ENCODE data around the gene KRT6A. TPM values are rescaled to one million over a fixed set of nuclear protein-coding genes. Genes with fewer than 3 reads are reported as not detected.

The KRT6A gene
- total and polyA plus RNA-seq, 3 experiments from 2014 or later = not detected

GRCh38 chr12:52522346-52523011 lies 29.4 kb upstream of the KRT6A start:
- H3K9me3 Mint-ChIP-seq = no peaks in the 10 kb centered on the region
- H3K27ac Mint-ChIP-seq = no peak overlapping the region
- POLR2A ChIA-PET = no interaction called here
- H3K4me1 Mint-ChIP-seq = peaks cover 9 to 11% (median 11%) of the 10 kb centered on the region in 3 donors
- Histone ChIP-seq H3K27ac (ENCODE audit: low read depth, low read length) (no peak overlapping the region), H3K36me3 (ENCODE audit: insufficient read depth, low read length) (no peaks in the 10 kb centered on the region), H3K4me3 (ENCODE audit: low read length) (no peak overlapping the region), H3K27me3 (ENCODE audit: insufficient read depth, low read length, poor library complexity, severe bottlenecking) (no peaks in the 10 kb centered on the region), H3K9me3 (ENCODE audit: low read length) (no peaks in the 10 kb centered on the region), H3K4me1 (ENCODE audit: insufficient read depth, low read length) (peaks cover 17% of the 10 kb centered on the region)
- no peak overlapping the region for H3K4me3 Mint-ChIP-seq
- peaks cover 0 to 9% of the 10 kb centered on the region in 2 donors for H3K27me3 Mint-ChIP-seq
- H3K36me3 Mint-ChIP-seq = no peaks in the 10 kb centered on the region
- CTCF ChIA-PET = no interaction called here
- DNase-seq = no peak

DNA sequence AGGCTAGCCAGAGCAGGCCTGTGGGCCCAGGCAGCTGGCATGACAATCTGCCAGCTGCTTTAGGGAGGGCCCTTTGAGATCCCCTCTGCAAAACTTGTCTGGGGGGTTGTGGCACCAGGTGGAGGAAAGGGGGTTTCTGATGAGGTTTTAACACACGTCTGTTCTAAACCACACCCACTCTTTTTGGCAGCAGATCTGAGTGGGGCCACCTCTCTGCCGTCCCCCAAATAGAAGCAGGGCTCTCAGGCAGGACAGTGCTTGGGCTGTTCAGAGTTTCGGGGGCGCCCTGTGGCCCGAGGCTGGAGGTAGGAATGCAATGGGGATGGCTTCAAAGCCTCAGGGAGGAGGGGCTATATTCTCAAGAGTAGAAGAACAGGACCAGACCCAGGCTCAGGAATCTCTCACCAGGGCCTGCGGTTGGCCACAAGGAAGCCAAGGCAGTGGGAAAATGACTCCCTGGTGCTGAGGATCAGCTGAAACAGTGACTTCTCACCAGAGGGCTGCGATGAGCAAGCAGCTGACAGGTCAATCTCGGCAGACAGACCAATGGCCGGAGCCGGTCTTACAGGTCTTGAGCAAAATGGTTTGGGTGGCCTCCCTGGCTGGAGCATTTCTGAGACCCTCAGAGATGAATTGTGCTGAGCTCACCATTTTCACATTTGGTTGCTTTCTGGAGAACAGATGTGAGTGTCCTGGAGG lies 28.7 kb upstream of the KRT6A start:
- Histone ChIP-seq H3K36me3 (ENCODE audit: insufficient read depth, low read length) (no peaks in the 10 kb centered on the region), H3K4me1 (ENCODE audit: insufficient read depth, low read length) (peaks cover 10% of the 10 kb centered on the region), H3K27me3 (ENCODE audit: insufficient read depth, low read length, poor library complexity, severe bottlenecking) (no peaks in the 10 kb centered on the region), H3K4me3 (ENCODE audit: low read length) (no peak overlapping the region), H3K27ac (ENCODE audit: low read depth, low read length) (no peak overlapping the region), H3K9me3 (ENCODE audit: low read length) (no peaks in the 10 kb centered on the region)
- H3K27ac Mint-ChIP-seq = no peak overlapping the region
- no peak overlapping the region for H3K4me3 Mint-ChIP-seq
- peaks cover 5% of the 10 kb centered on the region in 3 donors for H3K4me1 Mint-ChIP-seq
- no peaks in the 10 kb centered on the region for H3K9me3 Mint-ChIP-seq
- H3K27me3 Mint-ChIP-seq = peaks cover 0 to 9% of the 10 kb centered on the region in 2 donors
- POLR2A ChIA-PET = no interaction called here
- H3K36me3 Mint-ChIP-seq = no peaks in the 10 kb centered on the region
- no peak for DNase-seq
- CTCF ChIA-PET = no interaction called here

GRCh38 chr12:52521175-52521567 lies 28.1 kb upstream of the KRT6A start:
- Histone ChIP-seq H3K4me1 (ENCODE audit: insufficient read depth, low read length) (peaks cover 4% of the 10 kb centered on the region), H3K4me3 (ENCODE audit: low read length) (no peak overlapping the region), H3K9me3 (ENCODE audit: low read length) (no peaks in the 10 kb centered on the region), H3K27ac (ENCODE audit: low read depth, low read length) (no peak overlapping the region), H3K27me3 (ENCODE audit: insufficient read depth, low read length, poor library complexity, severe bottlenecking) (no peaks in the 10 kb centered on the region), H3K36me3 (ENCODE audit: insufficient read depth, low read length) (no peaks in the 10 kb centered on the region)
- Mint-ChIP-seq H3K27me3 (peaks cover 3 to 11% of the 10 kb centered on the region in 2 donors), H3K4me3 (no peak overlapping the region), H3K4me1 (peaks cover 0 to 2% (median 0%) of the 10 kb centered on the region in 3 donors), H3K36me3 (no peaks in the 10 kb centered on the region), H3K9me3 (no peaks in the 10 kb centered on the region), H3K27ac (no peak overlapping the region)
- DNase-seq = no peak
- CTCF ChIA-PET = no interaction called here
- POLR2A ChIA-PET = no interaction called here

DNA sequence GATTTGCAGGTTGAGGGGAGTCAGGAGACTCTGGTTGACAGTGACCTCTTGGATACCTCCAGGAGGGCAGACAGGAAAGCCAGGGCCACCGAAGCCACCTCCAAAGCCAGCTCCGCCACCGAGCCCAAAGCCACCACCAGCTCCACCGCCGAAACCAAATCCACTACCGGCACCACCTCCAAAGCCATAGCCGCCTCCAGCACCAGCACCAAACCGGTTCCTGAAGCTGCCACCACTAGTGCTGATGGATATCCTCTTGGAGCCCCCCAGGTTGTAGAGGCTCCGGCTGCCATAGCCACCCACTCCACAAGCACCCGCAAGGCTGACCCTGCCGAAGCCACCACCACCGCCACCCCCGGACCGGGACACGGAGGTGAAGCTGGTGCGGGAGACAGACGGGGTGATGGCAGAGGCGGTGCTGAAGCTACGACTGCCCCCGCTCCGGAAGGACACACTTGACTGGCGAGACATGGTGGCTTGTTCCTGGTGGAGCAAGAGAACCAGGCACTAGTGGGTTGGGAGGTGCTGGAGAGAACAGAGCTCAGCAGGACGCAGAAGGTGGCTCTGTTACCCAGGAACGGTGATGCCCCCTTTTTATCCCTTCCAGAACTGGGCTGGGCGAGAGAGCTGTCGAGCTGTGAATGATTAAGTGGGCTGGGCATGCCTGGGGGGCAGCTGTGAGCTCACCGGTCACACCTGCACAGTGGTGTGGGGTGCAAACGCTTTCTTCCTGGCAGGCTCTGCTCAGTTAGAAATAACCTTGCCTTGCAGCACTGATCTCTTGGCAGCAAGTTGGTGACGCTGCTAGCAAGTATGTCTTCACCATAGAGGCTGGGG lies 27.0 kb upstream of the KRT6A start, which contains the start of gene KRT5:
Gene KRT5, minus strand, starts transcription at position 569 of the 837 bp plus-strand sequence. Its CDS starts 98 bp downstream, at position 471.
- no peaks in the 10 kb centered on the region for H3K27me3 ChIP-seq (ENCODE audit: insufficient read depth, low read length, poor library complexity, severe bottlenecking)
- Mint-ChIP-seq H3K9me3 (no peaks in the 10 kb centered on the region), H3K27ac (peak within 1 kb of the TSS in 1 of 8 donors; percentile 90), H3K27me3 (peaks cover 6 to 20% of the 10 kb centered on the region in 2 donors), H3K36me3 (no peaks in the 10 kb centered on the region), H3K4me1 (no peaks in the 10 kb centered on the region), H3K4me3 (no peak within 1 kb of the TSS)
- H3K4me3 ChIP-seq (ENCODE audit: low read length) = no peak within 1 kb of the TSS
- DNase-seq = no peak
- ChIA-PET CTCF (interaction anchor here (1.5 to 1.6 kb wide), 2 partner anchors 13 to 53 kb away, joined by 3 to 8 read pairs; no protein-coding TSS in a partner anchor), POLR2A (no interaction called here)
- no peak within 1 kb of the TSS for H3K27ac ChIP-seq (ENCODE audit: low read depth, low read length)
- H3K4me1 ChIP-seq (ENCODE audit: insufficient read depth, low read length) = no peaks in the 10 kb centered on the region
- no peaks in the 10 kb centered on the region for H3K36me3 ChIP-seq (ENCODE audit: insufficient read depth, low read length)
- no peaks in the 10 kb centered on the region for H3K9me3 ChIP-seq (ENCODE audit: low read length)

GRCh38 chr12:52519387-52519703 lies 26.3 kb upstream of the KRT6A start:
- Mint-ChIP-seq H3K36me3 (no peaks in the 10 kb centered on the region), H3K9me3 (no peaks in the 10 kb centered on the region), H3K27ac (peak overlapping the region in 1 of 8 donors; percentile 90), H3K27me3 (peaks cover 6 to 22% of the 10 kb centered on the region in 2 donors), H3K4me3 (no peak overlapping the region), H3K4me1 (no peaks in the 10 kb centered on the region)
- Histone ChIP-seq H3K27me3 (ENCODE audit: insufficient read depth, low read length, poor library complexity, severe bottlenecking) (no peaks in the 10 kb centered on the region), H3K4me1 (ENCODE audit: insufficient read depth, low read length) (no peaks in the 10 kb centered on the region), H3K36me3 (ENCODE audit: insufficient read depth, low read length) (no peaks in the 10 kb centered on the region), H3K27ac (ENCODE audit: low read depth, low read length) (no peak overlapping the region), H3K4me3 (ENCODE audit: low read length) (no peak overlapping the region), H3K9me3 (ENCODE audit: low read length) (no peaks in the 10 kb centered on the region)
- ChIA-PET POLR2A (no interaction called here), CTCF (interaction anchor here (1.5 to 1.6 kb wide), 2 partner anchors 12 to 53 kb away, joined by 3 to 8 read pairs; no protein-coding TSS in a partner anchor)
- no peak for DNase-seq

DNA sequence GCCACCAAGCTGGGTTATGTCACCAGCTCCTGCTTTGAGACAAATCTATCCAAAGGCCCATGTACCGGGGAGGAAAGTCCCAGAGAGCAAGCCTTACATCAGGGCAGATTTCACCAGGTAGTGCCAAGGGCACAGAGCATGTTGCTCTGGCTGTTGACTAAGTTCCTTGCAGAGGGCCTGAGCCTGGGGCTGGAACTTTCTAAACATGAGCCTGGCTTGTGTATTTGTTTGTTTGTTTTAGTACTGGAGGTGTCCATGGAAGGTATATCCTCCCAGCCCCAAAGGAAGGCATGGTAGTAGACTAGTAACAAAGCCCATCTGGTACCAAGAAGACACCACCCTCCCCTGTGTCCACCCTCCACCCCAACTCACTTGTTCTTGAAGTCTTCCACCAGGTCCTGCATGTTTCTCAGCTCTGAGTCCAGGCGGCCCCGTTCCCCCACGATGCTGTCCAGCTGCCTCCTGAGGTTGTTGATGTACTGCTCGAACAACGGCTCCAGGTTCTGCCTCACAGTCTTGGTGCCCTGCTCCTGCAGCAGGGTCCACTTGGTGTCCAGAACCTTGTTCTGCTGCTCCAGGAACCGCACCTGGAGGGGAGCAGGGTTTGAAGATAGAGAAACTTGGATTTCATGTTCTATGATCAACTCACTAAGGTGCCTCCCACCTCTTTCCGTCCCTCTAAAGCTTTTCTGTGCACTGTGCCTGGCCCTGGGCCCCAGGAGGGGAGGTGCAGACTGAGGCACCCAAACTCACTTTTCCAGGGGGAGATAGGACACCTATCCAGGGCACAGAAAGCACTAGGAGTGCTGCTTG lies 25.7 kb upstream of the KRT6A start:
- Mint-ChIP-seq H3K36me3 (no peaks in the 10 kb centered on the region), H3K9me3 (no peaks in the 10 kb centered on the region), H3K4me3 (no peak overlapping the region), H3K27ac (peak overlapping the region in 1 of 8 donors; percentile 15), H3K4me1 (no peaks in the 10 kb centered on the region), H3K27me3 (peaks cover 8 to 27% of the 10 kb centered on the region in 2 donors)
- no peak overlapping the region for H3K4me3 ChIP-seq (ENCODE audit: low read length)
- H3K27me3 ChIP-seq (ENCODE audit: insufficient read depth, low read length, poor library complexity, severe bottlenecking) = no peaks in the 10 kb centered on the region
- POLR2A ChIA-PET = no interaction called here
- H3K4me1 ChIP-seq (ENCODE audit: insufficient read depth, low read length) = no peaks in the 10 kb centered on the region
- H3K36me3 ChIP-seq (ENCODE audit: insufficient read depth, low read length) = no peaks in the 10 kb centered on the region
- no peak overlapping the region for H3K27ac ChIP-seq (ENCODE audit: low read depth, low read length)
- DNase-seq = no peak
- no peaks in the 10 kb centered on the region for H3K9me3 ChIP-seq (ENCODE audit: low read length)
- CTCF ChIA-PET = interaction anchor here (1.5 to 1.6 kb wide), 2 partner anchors 12 to 54 kb away, joined by 3 to 8 read pairs; no protein-coding TSS in a partner anchor

GRCh38 chr12:52517888-52518287 lies 24.8 kb upstream of the KRT6A start:
- H3K36me3 Mint-ChIP-seq = no peaks in the 10 kb centered on the region
- H3K27me3 Mint-ChIP-seq = peaks cover 11 to 35% of the 10 kb centered on the region in 2 donors
- no peaks in the 10 kb centered on the region for H3K36me3 ChIP-seq (ENCODE audit: insufficient read depth, low read length)
- H3K27ac Mint-ChIP-seq = peak overlapping the region in 1 of 8 donors; percentile 61
- POLR2A ChIA-PET = no interaction called here
- H3K9me3 ChIP-seq (ENCODE audit: low read length) = no peaks in the 10 kb centered on the region
- no peaks in the 10 kb centered on the region for H3K9me3 Mint-ChIP-seq
- CTCF ChIA-PET = no interaction called here
- H3K4me3 Mint-ChIP-seq = no peak overlapping the region
- H3K4me3 ChIP-seq (ENCODE audit: low read length) = no peak overlapping the region
- DNase-seq = no peak
- H3K4me1 Mint-ChIP-seq = no peaks in the 10 kb centered on the region
- no peaks in the 10 kb centered on the region for H3K27me3 ChIP-seq (ENCODE audit: insufficient read depth, low read length, poor library complexity, severe bottlenecking)
- H3K27ac ChIP-seq (ENCODE audit: low read depth, low read length) = no peak overlapping the region
- H3K4me1 ChIP-seq (ENCODE audit: insufficient read depth, low read length) = no peaks in the 10 kb centered on the region

All from CD8-positive, alpha-beta memory T cell (primary cell).